Endothelial cell of umbilical vein (primary cell): ENCODE measurements around the gene ATG14. TPM values are rescaled to one million over a fixed set of nuclear protein-coding genes. Genes with fewer than 3 reads are reported as not detected.

Experiments
- BruUV-seq: library from RNA; stranded (reverse); fragments of 400-500 nt; replicated peaks from 2 replicates; lab custom pipeline; 2021; lab: Mats Ljungman, UMichigan
- CTCF ChIA-PET: fragments of 300-600, 350-600 bp; sonication (Branson Sonifier 250); formaldehyde crosslinking; loops from one replicate; lab custom pipeline; 2021; ENCODE audit warnings: antibody characterized with exemption, inconsistent platforms; lab: Charles Lee
- POLR2A ChIA-PET: fragments of 300-600, 350-600 bp; sonication (Branson Sonifier 250); formaldehyde crosslinking; loops from one replicate; lab custom pipeline; 2021; ENCODE audit warnings: antibody characterized with exemption, inconsistent platforms; lab: Charles Lee
- DNase-seq: peaks from one replicate; pipeline ENCODE4 v3.0.0-alpha.2; 2011; ENCODE audit warnings: low read depth, low spot score
- FAIRE-seq: peaks from 2 replicates; lab custom pipeline; 2011; peaks lifted over from hg19 to GRCh38; lab: Jason Lieb, UNC
- H2AFZ ChIP-seq: 2 replicates; pipeline ENCODE4 v1.6.0; 2012; ENCODE audit warnings: low read depth, low read length, control low read depth, inconsistent platforms
- H3K27ac ChIP-seq: 2 replicates; pipeline ENCODE4 v1.5.1; 2011; ENCODE audit warnings: low read depth, mild to moderate bottlenecking, control low read depth, low read length, moderate library complexity; ENCODE audit not compliant: insufficient read depth
- H3K27me3 ChIP-seq, 2 experiments: 2 replicates each; pipeline versions ENCODE4 v1.6.0 to v1.6.1; 2011; ENCODE audit warnings: low read length in 2 of 2, mixed read lengths in 1 of 2; ENCODE audit not compliant: control insufficient read depth in 2 of 2, insufficient read depth in 2 of 2
- H3K36me3 ChIP-seq, 2 experiments: 2 replicates in 1 of 2; 3 replicates in 1 of 2; pipeline ENCODE4 v1.5.1; 2011; ENCODE audit warnings: low read length in 2 of 2, mild to moderate bottlenecking in 1 of 2, moderate library complexity in 1 of 2; ENCODE audit not compliant: control insufficient read depth in 2 of 2, insufficient read depth in 2 of 2; ENCODE audit errors: extremely low read depth in 1 of 2
- H3K4me1 ChIP-seq: 3 replicates; pipeline ENCODE4 v1.5.1; 2011; ENCODE audit warnings: mild to moderate bottlenecking, low read length; ENCODE audit not compliant: control insufficient read depth, insufficient read depth; ENCODE audit errors: extremely low read depth
- H3K4me2 ChIP-seq: 2 replicates; pipeline ENCODE4 v1.6.1; 2011; ENCODE audit warnings: low read length, control low read depth, mixed read lengths; ENCODE audit not compliant: insufficient read depth
- H3K4me3 ChIP-seq, 3 experiments: fragments of 200-600 bp in 1 of 3; sonication (generic), shearing (Covaris generic) in 1 of 3; replicated peaks in 1 of 3; 2 replicates each; pipeline ENCODE4 v1.5.1; 2011 to 2016; ENCODE audit warnings: control low read depth in 3 of 3, low read length in 3 of 3, mild to moderate bottlenecking in 2 of 3, inconsistent platforms in 1 of 3, low read depth in 1 of 3, moderate library complexity in 1 of 3; ENCODE audit not compliant: insufficient read depth in 1 of 3
- H3K79me2 ChIP-seq: 2 replicates; pipeline ENCODE4 v1.6.0; 2012; ENCODE audit warnings: low read length, inconsistent platforms; ENCODE audit not compliant: control insufficient read depth, insufficient read depth
- H3K9ac ChIP-seq: replicated peaks from 2 replicates; pipeline ENCODE3; 2011; ENCODE audit warnings: low read length, control low read depth; ENCODE audit not compliant: insufficient read depth; ENCODE audit errors: extremely low read depth
- H3K9me1 ChIP-seq: replicated peaks from 3 replicates; pipeline ENCODE4 v1.6.0; 2011; ENCODE audit warnings: mild to moderate bottlenecking, low read length; ENCODE audit not compliant: control insufficient read depth, insufficient read depth; ENCODE audit errors: extremely low read depth
- H3K9me3 ChIP-seq: replicated peaks from 2 replicates; pipeline ENCODE4 v1.5.1; 2012; ENCODE audit warnings: low read length, inconsistent platforms; ENCODE audit not compliant: control insufficient read depth, insufficient read depth
- H4K20me1 ChIP-seq: replicated peaks from 2 replicates; pipeline ENCODE3; 2011; ENCODE audit warnings: mild to moderate bottlenecking, low read length; ENCODE audit not compliant: control insufficient read depth, insufficient read depth; ENCODE audit errors: extremely low read depth
- EZH2 ChIP-seq: IDR thresholded peaks from 2 replicates; pipeline ENCODE4 v1.6.1; 2012; ENCODE audit warnings: borderline replicate concordance, low read depth, mild to moderate bottlenecking, moderate library complexity, low read length, inconsistent platforms; ENCODE audit not compliant: severe bottlenecking
- FOS ChIP-seq: IDR thresholded peaks from 2 replicates; pipeline ENCODE4 v1.6.1; 2011; ENCODE audit warnings: mild to moderate bottlenecking, low read length, moderate library complexity, borderline replicate concordance; ENCODE audit not compliant: insufficient read depth
- GATA2 ChIP-seq: IDR thresholded peaks from 2 replicates; pipeline ENCODE4 v1.7.0; 2011; ENCODE audit warnings: low read depth, mild to moderate bottlenecking, moderate library complexity, mixed read lengths, low read length; ENCODE audit not compliant: insufficient read length, insufficient read depth
- JUN ChIP-seq: IDR thresholded peaks from 2 replicates; pipeline ENCODE4 v1.6.1; 2011; ENCODE audit warnings: borderline replicate concordance, low read depth; ENCODE audit not compliant: insufficient read length, insufficient read depth
- MYC ChIP-seq: IDR thresholded peaks from one replicate; pipeline ENCODE4 v1.6.1; 2011; ENCODE audit warnings: mild to moderate bottlenecking, low read depth, low read length
- POLR2A ChIP-seq: IDR thresholded peaks from 2 replicates; pipeline ENCODE4 v1.6.1; 2012; ENCODE audit warnings: low read depth, mild to moderate bottlenecking, control low read depth, low read length
- POLR2AphosphoS5 ChIP-seq: IDR thresholded peaks from 2 replicates; pipeline ENCODE4 v1.6.1; 2012; ENCODE audit warnings: low read depth, mild to moderate bottlenecking, control low read depth, low read length, moderate library complexity; ENCODE audit not compliant: insufficient read depth
- dilution Hi-C: fragments of 300-500 bp; cut with MboI; formaldehyde crosslinking; loops from one replicate; pipeline ENCODE4 v1.15.0; 2019; ENCODE audit warnings: low sequenced_read_pairs; ENCODE audit not compliant: extremely low pct_ligation_motif_present
- intact Hi-C: fragments of 100-400 bp; cut with micrococcal nuclease; formaldehyde crosslinking; loops from one replicate; pipeline ENCODE4 v1.10.0; 2022
- polyA plus RNA-seq, 4 experiments: library from polyadenylated mRNA; depleted of rRNA in 3 of 4; stranded (reverse) in 3 of 4; unstranded in 1 of 4; fragments of >200 nt; gene quantifications; 2 replicates each; pipeline versions ENCODE4 v1.2.1 to v1.2.3, GENCODE V29; 2011 to 2012; ENCODE audit warnings: missing spikeins in 1 of 4
- total RNA-seq: library from RNA; stranded (reverse); gene quantifications from 2 replicates; pipeline ENCODE4 v1.2.3, GENCODE V29; 2021
- TF ChIP-seq, protein P1 (sequence below), 2 donors: IDR thresholded peaks; 1 replicate in 1 of 2; 2 replicates in 1 of 2; pipeline ENCODE4 v1.5.1; 2011; ENCODE audit warnings: low read length in 2 of 2, mild to moderate bottlenecking in 2 of 2, moderate library complexity in 2 of 2, control low read depth in 1 of 2, inconsistent platforms in 1 of 2, low read depth in 1 of 2; ENCODE audit not compliant: insufficient read depth in 1 of 2; ENCODE audit errors: extremely low read depth in 1 of 2
- TF ChIP-seq, protein P2 (sequence below): IDR thresholded peaks from 2 replicates; pipeline ENCODE4 v1.6.1; 2011; ENCODE audit not compliant: insufficient read depth, insufficient read length

Gene ATG14
- total and polyA plus RNA-seq, 2 donors (not counting 3 experiments of a cell fraction or from before 2014, with no cell fraction given): 5.9 to 10.0 TPM

DNA sequence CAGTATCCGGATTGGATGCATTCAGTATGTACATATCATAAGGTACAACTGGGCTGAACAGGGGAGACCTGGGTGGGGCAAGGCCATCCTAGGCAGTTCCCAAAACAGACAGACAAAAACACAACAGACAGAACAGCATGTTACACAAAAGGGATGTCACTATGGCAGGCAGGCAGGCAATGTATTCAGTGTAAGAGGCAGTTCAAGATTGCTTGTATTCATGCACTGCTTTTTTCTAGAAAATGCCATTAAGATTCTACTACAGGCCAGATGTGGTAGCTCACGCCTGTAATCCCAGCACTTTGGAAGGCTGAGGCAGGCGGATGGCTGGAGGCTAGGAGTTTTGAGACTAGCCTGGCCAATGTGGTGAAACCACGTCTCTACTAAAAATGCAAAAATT is 25.3 kb upstream of the ATG14 start:
- DNase-seq (no peak), FAIRE-seq (no peak)
- TF ChIP-seq EZH2 (no peak), POLR2AphosphoS5 (no peak), MYC (no peak), GATA2 (no peak), FOS (no peak), JUN (no peak), POLR2A (no peak)
- TF ChIP-seq, protein P1, sequence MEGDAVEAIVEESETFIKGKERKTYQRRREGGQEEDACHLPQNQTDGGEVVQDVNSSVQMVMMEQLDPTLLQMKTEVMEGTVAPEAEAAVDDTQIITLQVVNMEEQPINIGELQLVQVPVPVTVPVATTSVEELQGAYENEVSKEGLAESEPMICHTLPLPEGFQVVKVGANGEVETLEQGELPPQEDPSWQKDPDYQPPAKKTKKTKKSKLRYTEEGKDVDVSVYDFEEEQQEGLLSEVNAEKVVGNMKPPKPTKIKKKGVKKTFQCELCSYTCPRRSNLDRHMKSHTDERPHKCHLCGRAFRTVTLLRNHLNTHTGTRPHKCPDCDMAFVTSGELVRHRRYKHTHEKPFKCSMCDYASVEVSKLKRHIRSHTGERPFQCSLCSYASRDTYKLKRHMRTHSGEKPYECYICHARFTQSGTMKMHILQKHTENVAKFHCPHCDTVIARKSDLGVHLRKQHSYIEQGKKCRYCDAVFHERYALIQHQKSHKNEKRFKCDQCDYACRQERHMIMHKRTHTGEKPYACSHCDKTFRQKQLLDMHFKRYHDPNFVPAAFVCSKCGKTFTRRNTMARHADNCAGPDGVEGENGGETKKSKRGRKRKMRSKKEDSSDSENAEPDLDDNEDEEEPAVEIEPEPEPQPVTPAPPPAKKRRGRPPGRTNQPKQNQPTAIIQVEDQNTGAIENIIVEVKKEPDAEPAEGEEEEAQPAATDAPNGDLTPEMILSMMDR (IDR thresholded peaks at IDR 0.05; ENCODE audit: extremely low read depth in 1 of 2, insufficient read depth in 1 of 2, low read depth in 1 of 2, low read length in 2 of 2): no peak
- TF ChIP-seq, protein P2, sequence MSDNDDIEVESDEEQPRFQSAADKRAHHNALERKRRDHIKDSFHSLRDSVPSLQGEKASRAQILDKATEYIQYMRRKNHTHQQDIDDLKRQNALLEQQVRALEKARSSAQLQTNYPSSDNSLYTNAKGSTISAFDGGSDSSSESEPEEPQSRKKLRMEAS: no peak
- Histone ChIP-seq H3K4me1 (no peaks in the 10 kb centered on the region), H3K79me2 (no peaks in the 10 kb centered on the region), H3K9ac (no peak overlapping the region), H3K27ac (no peak overlapping the region), H3K4me3 (no peak overlapping the region), H3K27me3 (peaks cover 2 to 5% of the 10 kb centered on the region in 2 experiments), H3K4me2 (no peak overlapping the region), H3K36me3 (no peaks in the 10 kb centered on the region), H3K9me3 (no peaks in the 10 kb centered on the region), H3K9me1 (no peaks in the 10 kb centered on the region), H4K20me1 (no peaks in the 10 kb centered on the region), H2AFZ (no peak overlapping the region)
- intact Hi-C loops (no loop called here), dilution Hi-C loops (no loop called here)
- no TSS peak for BruUV-seq
- POLR2A ChIA-PET: no interaction called here
- CTCF ChIA-PET: interaction anchor here (0.7 to 12.4 kb wide), 5 partner anchors 9 to 1050 kb away, joined by 3 to 196 read pairs (median 16); no protein-coding TSS in a partner anchor
